ENCODE measurements around the gene PYGL. TPM values are rescaled to one million over a fixed set of nuclear protein-coding genes. Genes with fewer than 3 reads are reported as not detected.
"Not testable (repeated sequence)": the region's sequence is repeated elsewhere in the genome, so short reads cannot be mapped to it uniquely, and the experiment has no call there.

PYGL gene
- total RNA-seq, 1 experiment from 2014 or later = 75.6 TPM

GRCh38 chr14:50920482-50921230, 23.6 kb downstream of the PYGL start:
- no peaks in the 10 kb centered on the region for H3K4me1 ChIP-seq (replicated peaks; ENCODE audit: insufficient read depth)
- DNase-seq = no peak
- ChIA-PET CTCF (no interaction called here), POLR2A (ENCODE audit: unreplicated experiment) (no interaction called here)
- no peak overlapping the region for H3K27ac ChIP-seq
- no peaks in the 10 kb centered on the region for H4K20me1 ChIP-seq (ENCODE audit: insufficient read depth)
- peaks cover 10% of the 10 kb centered on the region for H3K36me3 ChIP-seq (ENCODE audit: low read depth)
- no peaks in the 10 kb centered on the region for H3K79me2 ChIP-seq (ENCODE audit: low read depth)
- no peaks in the 10 kb centered on the region for H3K27me3 ChIP-seq (ENCODE audit: insufficient read depth, low read depth)
- H3K4me2 ChIP-seq = no peak overlapping the region
- BruUV-seq (replicated peaks) = no TSS peak
- H3K9me2 ChIP-seq (ENCODE audit: insufficient read depth) = no peaks in the 10 kb centered on the region
- no peaks in the 10 kb centered on the region for H3K9me3 ChIP-seq (ENCODE audit: insufficient read depth, low read depth)
- H2AFZ ChIP-seq = no peak overlapping the region
- no peak overlapping the region for H3K4me3 ChIP-seq
- no peak for TF ChIP-seq CTCF (conservative IDR thresholded peaks at IDR 0.05)
- TF ChIP-seq EZH2 (IDR thresholded peaks at IDR 0.05; ENCODE audit: low read depth) = no peak
- intact Hi-C loops (cut with micrococcal nuclease; ENCODE audit: unreplicated experiment) = no loop called here
- H3F3A ChIP-seq (ENCODE audit: insufficient read depth, low read depth) = no peaks in the 10 kb centered on the region

GRCh38 chr14:50919524-50919923, 24.8 kb downstream of the PYGL start:
- intact Hi-C loops (cut with micrococcal nuclease; ENCODE audit: unreplicated experiment); H3K9me3 ChIP-seq (ENCODE audit: insufficient read depth, low read depth); H3F3A ChIP-seq (ENCODE audit: insufficient read depth, low read depth); BruUV-seq (replicated peaks); DNase-seq; H3K4me2 ChIP-seq; H3K9me2 ChIP-seq (ENCODE audit: insufficient read depth); H3K36me3 ChIP-seq (ENCODE audit: low read depth); H2AFZ ChIP-seq; H3K79me2 ChIP-seq (ENCODE audit: low read depth); POLR2A ChIA-PET (ENCODE audit: unreplicated experiment); H3K4me1 ChIP-seq (replicated peaks; ENCODE audit: insufficient read depth); H4K20me1 ChIP-seq (ENCODE audit: insufficient read depth); H3K4me3 ChIP-seq; H3K27ac ChIP-seq; H3K27me3 ChIP-seq (ENCODE audit: insufficient read depth, low read depth): not testable (repeated sequence)
- CTCF ChIA-PET = interaction anchor here (0.6 kb wide), 1 partner anchor 319 kb away, joined by 4 read pairs; no protein-coding TSS in a partner anchor

- no peaks in the 10 kb centered on the region for H3F3A ChIP-seq (ENCODE audit: insufficient read depth, low read depth)
- H3K27ac ChIP-seq = no peak overlapping the region
- H3K36me3 ChIP-seq (ENCODE audit: low read depth) = peaks cover 7% of the 10 kb centered on the region; the same call in 1 of the 2 replicates
- CTCF ChIA-PET = no interaction called here
- BruUV-seq (replicated peaks) = no TSS peak
- POLR2A ChIA-PET (ENCODE audit: unreplicated experiment) = interaction anchor here (0.5 kb wide), 1 partner anchor 290 kb away, joined by 4 read pairs; no protein-coding TSS in a partner anchor
- DNase-seq = no peak
- no peak overlapping the region for H3K4me2 ChIP-seq
- H4K20me1 ChIP-seq (ENCODE audit: insufficient read depth) = no peaks in the 10 kb centered on the region
- H3K9me3 ChIP-seq (ENCODE audit: insufficient read depth, low read depth) = no peaks in the 10 kb centered on the region
- intact Hi-C loops (cut with micrococcal nuclease; ENCODE audit: unreplicated experiment) = no loop called here
- no peak for TF ChIP-seq EZH2 (IDR thresholded peaks at IDR 0.05; ENCODE audit: low read depth)
- no peak for TF ChIP-seq CTCF (conservative IDR thresholded peaks at IDR 0.05)
- no peaks in the 10 kb centered on the region for H3K9me2 ChIP-seq (ENCODE audit: insufficient read depth)
- no peak overlapping the region for H2AFZ ChIP-seq
- no peaks in the 10 kb centered on the region for H3K79me2 ChIP-seq (ENCODE audit: low read depth)
- H3K4me1 ChIP-seq (replicated peaks; ENCODE audit: insufficient read depth) = no peaks in the 10 kb centered on the region
- no peak overlapping the region for H3K4me3 ChIP-seq
- no peaks in the 10 kb centered on the region for H3K27me3 ChIP-seq (ENCODE audit: insufficient read depth, low read depth)
Observed at GRCh38 chr14:50917449-50917848, 26.8 kb downstream of the PYGL start.

All from PC-9 (cell line).